HG03378 (cell line): Measurements from ENCODE around the gene ERI3.

Experiments used
- ATAC-seq: cut with Tn5 transposase; IDR thresholded peaks from one replicate; pipeline ENCODE4 v1.9.1; 2021; ENCODE audit warnings: mild to moderate bottlenecking, moderate library complexity; ENCODE audit not compliant: unreplicated experiment

ERI3 gene

DNA sequence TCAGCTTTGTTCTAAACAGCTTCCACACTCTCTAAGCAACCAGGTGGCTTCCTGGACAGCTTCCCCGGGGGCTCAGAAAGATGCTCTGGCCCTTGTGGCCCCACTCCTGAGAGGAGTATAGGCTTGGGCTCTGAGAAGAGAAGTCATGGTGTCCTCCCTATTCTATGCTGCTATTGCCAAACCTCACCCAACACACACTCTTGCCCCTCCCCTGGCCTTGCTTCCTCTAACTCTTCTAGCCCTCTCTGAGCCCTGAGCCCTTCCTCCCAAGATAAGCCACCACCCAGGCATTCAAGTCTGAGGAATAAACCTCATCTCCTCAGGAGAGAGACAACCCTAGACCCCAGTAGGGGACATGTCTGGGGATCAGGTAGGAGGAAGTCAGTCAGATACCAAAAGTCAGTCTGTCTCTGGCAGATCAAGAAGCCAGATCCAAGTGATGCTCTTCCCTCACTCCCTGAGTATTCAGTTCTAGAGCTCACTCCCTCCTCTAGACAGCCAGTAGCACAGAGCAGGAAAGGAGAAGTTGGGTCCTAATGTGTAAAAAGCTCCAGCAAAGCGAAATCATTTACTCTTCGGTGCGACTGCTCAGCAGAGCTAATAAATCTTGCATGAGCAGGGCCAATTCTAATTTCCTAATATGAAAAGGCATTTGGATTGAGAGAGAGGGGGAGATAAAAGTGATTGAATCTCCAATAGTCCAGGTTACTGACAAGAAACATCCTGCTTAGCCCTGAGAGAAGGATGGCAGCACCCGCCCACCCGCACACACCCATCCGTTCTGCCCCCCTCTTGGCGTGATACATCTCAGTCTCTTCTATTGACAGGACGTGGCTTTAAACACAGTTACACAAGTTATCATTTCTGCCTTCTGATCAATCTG is 91.2 kb downstream of the ERI3 start:
- no peak for ATAC-seq

DNA sequence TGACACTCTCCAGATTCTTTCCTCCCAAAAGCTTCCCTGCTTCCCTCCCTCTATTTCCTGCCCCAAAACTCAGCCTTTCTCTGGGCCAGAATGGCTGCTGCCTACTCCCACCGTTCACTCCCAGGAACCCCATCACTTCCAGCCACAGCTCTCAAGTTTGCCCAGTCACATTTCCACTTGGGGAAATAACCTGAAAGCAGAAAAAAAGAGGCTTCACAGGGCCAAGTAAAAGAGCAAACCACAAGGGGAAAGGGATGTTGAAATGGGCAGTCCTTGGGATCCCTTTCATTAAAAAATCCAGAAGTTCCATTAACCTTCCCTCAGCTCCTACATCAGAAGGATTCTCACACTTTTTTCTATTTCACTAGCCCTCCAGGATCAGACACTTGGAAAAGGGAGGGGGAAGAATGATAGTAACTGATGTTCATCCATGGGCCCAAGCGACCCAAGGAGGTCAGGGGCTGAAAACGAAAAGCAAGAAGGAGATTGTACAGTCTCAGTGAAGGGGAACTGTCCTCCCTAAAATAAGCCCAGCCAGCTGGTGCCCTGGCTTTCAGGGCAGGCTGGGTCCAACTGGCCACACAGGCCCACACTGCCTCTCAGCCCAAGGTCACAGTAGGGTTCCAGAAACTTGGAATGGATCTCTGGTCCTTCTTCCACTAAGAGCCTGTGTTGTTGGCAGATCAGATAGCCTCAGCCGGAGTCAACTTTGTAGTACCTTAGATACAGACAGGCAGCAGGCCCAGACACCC is 92.1 kb downstream of the ERI3 start:
- ATAC-seq: no peak

GRCh38 chr1:44262414-44262813 is 92.6 kb downstream of the ERI3 start:
- ATAC-seq: no peak

- no peak for ATAC-seq
Observed at GRCh38 chr1:44261962-44262361, 93.1 kb downstream of the ERI3 start.

GRCh38 chr1:44261171-44261817 is 93.8 kb downstream of the ERI3 start:
- no peak for ATAC-seq

- no peak for ATAC-seq
Observed at GRCh38 chr1:44260792-44261170, 94.3 kb downstream of the ERI3 start.

- no peak for ATAC-seq
Observed at GRCh38 chr1:44259090-44259489, 96.0 kb downstream of the ERI3 start.

DNA sequence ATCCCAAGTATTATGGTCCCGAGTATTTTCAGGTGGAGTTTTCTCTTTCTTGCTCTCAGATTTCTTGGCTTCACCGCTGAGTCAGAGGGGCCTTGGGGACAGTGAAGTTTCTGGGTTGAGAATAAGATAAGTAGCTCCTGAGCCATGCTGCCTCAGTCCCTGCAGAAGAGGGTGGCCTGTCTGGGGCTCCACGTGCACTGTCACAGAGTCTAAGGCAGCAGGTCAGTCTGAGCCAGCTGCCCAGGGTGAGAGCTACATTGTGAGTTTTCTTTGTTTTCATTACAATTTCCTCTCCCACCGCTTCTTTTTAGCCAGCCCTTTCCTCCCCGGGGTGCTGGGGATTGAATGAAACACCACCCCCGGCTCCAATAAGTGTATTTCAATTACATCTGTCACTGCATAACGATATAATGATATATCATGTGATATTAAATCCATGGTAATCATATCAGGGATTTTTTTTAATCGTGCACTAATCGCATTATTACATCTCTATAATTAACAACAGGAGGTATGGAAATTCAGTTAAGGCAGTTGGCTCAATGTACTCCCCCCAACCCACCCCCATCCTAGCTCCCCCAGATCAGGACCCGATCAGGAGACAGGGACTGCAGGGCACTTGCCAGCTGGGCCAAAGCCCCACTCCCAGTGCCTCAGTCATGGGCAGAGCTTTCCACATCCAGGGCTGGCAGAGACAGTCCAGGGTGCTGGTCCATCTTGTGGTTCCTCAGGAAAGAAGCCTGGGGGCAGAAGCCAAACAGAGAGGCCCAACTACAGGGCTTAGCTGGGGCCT is 98.1 kb downstream of the ERI3 start:
- no peak for ATAC-seq

GRCh38 chr1:44254392-44254910 is 100.6 kb downstream of the ERI3 start:
- ATAC-seq: no peak

GRCh38 chr1:44251989-44252671 is 102.9 kb downstream of the ERI3 start:
- no peak for ATAC-seq

GRCh38 chr1:44251486-44251885 is 103.6 kb downstream of the ERI3 start:
- ATAC-seq: no peak

DNA sequence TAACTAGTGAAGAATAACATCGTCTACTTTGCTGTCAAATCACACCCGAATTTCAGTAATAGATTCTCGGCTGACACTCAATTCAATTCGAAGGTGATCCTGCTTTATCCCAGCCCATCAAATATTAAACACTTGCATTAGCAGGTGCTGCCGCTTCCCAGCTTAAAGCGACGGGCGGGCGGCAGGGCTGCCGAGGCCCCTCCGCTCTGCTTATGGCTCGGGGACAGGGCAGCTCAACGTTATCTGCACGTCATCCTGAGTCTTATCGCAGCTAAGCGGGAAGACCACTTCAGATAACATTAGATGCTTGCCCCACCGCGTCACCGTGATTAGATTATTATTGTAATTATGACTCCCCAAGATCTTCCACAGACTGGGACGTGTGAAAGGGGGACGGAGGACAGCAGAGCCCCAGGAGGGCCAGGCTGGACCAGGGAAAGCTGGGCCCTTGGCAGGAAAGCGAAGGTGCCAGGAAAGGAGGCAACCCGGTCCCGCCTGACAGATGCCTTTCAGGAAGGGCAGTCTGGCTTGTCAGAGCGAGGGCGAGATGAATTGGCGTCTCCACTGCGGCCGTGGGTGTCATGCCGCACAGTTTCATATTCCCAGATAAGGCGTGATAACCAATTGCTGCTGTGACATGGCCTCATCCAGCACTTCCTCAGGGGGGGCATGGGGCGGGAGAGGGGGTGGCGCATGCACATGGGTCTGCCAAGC is 104.8 kb downstream of the ERI3 start:
- ATAC-seq: no peak

DNA sequence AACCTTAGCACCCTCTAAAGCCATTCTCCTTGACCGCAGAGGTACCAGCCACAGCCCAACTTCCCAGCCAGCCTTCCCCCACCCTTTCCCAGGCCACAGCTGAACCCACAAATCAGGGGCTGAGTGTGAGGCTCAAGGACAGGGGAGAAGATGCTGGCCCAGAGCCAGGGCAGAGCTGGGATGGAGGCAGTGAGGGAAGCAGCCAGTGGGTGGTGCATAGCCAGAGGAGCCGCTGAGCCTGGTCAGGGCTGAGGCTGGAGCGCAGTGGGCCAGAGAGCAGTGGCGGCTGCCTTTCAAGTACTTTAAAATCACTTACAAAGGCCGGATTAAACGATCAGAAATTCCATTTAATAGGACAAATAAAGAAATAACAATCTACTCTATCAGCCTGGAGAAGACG is 105.5 kb downstream of the ERI3 start:
- no peak for ATAC-seq

DNA sequence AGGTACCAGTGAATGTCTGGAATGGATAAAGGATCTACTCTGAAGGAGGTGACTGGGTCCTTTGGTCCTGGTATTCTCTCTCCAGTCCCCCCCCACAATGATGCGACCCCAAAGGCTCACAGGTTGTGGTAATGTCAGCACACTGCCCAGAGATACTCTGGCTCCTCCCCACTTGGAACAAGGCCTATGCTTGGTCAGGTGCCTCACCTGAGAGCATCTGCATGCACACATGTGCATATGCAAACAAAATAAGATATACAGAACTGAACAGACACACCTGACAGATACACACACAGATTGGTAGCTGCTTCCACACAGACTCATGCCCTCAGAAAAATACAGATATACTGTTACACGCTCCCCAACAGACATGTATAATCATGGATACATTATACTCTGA is 108.3 kb downstream of the ERI3 start:
- ATAC-seq: no peak

GRCh38 chr1:44244986-44245385 is 110.1 kb downstream of the ERI3 start:
- no peak for ATAC-seq

GRCh38 chr1:44243782-44244495 is 111.1 kb downstream of the ERI3 start:
- ATAC-seq: no peak

- ATAC-seq: no peak
Observed at GRCh38 chr1:44242746-44243145, 112.3 kb downstream of the ERI3 start.

DNA sequence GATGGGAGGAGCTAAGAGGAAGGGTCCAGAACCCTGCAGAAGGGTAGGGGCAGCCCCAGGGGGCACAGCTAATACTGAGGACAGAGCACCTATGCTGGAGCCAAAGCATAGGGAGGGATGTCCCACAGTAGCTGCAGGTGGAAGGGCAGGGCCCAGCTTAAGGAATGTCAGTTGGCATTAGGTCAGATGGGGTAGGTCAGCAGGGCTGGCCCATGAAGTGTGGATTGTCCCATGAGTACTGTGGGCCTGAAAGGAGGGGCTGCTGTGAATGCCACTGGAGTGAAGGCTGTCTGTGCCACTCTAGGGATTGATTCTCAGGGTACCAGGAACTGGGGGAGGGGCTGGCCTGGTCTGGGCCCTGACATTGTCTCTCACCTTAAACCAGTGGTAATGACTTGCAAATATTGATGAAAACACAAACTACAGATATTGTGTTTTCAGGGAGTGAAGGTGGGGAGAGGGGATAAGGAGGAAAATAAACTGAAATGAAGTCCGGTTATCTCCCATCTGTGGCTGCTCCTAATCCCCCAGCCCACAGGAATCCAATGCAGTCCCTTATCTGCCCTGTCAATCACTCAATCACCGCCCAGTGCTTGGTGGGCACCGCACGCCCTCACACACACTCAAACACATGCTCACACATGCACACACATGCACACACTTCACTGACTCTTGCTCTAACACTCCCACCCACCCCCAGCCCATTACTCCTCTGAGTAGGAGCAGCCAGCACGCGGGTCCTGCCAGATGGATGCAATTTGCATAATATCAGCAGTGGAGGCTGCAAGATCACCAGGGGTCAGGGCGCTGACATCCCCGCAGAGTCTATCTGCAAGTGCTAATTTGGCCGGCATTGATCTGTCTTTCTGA is 114.0 kb downstream of the ERI3 start:
- no peak for ATAC-seq
